Anterior cingulate cortex (tissue), 58 donors: ENCODE results near the gene FADS1.
A peak's percentile ranks its signal among the peaks of the same experiment; 100 is the strongest.

Experiments used
- DNase-seq, 58 donors: peaks; one replicate each; lab custom pipeline; 2025; lab: John Stamatoyannopoulos, UW

The FADS1 gene

GRCh38 chr11:61816736-61817455, at the start of gene FADS1:
FADS1 (minus strand) TSS chr11:61817003; CDS start chr11:61816929, 74 bp downstream.
- DNase-seq, result peak; percentile 53 to 97 (median 90)

- DNase-seq, result no peak
Measured at GRCh38 chr11:61866231-61866957, 49.6 kb upstream of the FADS1 start.

GRCh38 chr11:61864814-61865775, 48.3 kb upstream of the FADS1 start:
- DNase-seq, result no peak

- no peak for DNase-seq
Measured at GRCh38 chr11:61863548-61864081, 46.8 kb upstream of the FADS1 start.

GRCh38 chr11:61862714-61863547, 46.1 kb upstream of the FADS1 start:
- DNase-seq, result no peak

- no peak for DNase-seq
Measured at GRCh38 chr11:61861634-61862033, 44.8 kb upstream of the FADS1 start.

GRCh38 chr11:61860054-61860903, 43.5 kb upstream of the FADS1 start:
- DNase-seq, result no peak

- DNase-seq, result peak in 1 of 58 donors; percentile 14
Measured at GRCh38 chr11:61855939-61856680, 39.3 kb upstream of the FADS1 start.

GRCh38 chr11:61854966-61855714, 38.3 kb upstream of the FADS1 start:
- DNase-seq, result peak in 25 of 58 donors; percentile 13 to 77 (median 32)

GRCh38 chr11:61854206-61854895, 37.5 kb upstream of the FADS1 start:
- no peak for DNase-seq

GRCh38 chr11:61853698-61854169, 36.9 kb upstream of the FADS1 start:
- DNase-seq, result peak in 48 of 58 donors; percentile 16 to 90 (median 58)

GRCh38 chr11:61851900-61852295, 35.1 kb upstream of the FADS1 start:
- no peak for DNase-seq

GRCh38 chr11:61851113-61851899, 34.5 kb upstream of the FADS1 start:
- peak in 23 of 58 donors; percentile 17 to 77 (median 52) for DNase-seq

GRCh38 chr11:61850687-61851086, 33.9 kb upstream of the FADS1 start:
- DNase-seq, result peak in 19 of 58 donors; percentile 21 to 77 (median 49)

- no peak for DNase-seq
Measured at GRCh38 chr11:61848631-61849030, 31.8 kb upstream of the FADS1 start.
